GM12801 (cell line): ENCODE results near the gene ATXN1.

Experiments
- TF ChIP-seq, protein P1 (sequence below): IDR thresholded peaks from one replicate; pipeline ENCODE4 v1.5.1; 2011; ENCODE audit warnings: control low read depth; ENCODE audit not compliant: insufficient read length; ENCODE audit errors: extremely low read depth

Gene ATXN1

DNA sequence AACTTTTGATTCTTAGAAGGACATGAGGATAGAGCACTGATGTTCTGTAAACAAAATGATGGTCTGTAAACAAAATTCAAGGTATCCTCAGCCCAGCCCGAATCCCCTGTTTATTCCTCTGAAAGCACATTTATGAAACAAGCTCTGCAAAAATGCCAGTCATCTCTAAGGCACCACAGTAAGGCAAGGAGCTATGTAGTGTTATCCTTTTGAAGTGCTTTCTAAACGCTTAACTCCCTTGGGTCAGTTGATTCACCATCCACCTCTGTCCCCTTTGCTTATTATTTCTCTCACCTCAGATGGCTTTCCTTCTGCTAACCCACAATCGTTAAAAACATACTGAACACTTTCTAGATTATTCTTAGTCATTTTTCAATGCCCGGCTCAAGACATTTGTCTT, 93.8 kb downstream of the ATXN1 start:
- TF ChIP-seq, protein P1, sequence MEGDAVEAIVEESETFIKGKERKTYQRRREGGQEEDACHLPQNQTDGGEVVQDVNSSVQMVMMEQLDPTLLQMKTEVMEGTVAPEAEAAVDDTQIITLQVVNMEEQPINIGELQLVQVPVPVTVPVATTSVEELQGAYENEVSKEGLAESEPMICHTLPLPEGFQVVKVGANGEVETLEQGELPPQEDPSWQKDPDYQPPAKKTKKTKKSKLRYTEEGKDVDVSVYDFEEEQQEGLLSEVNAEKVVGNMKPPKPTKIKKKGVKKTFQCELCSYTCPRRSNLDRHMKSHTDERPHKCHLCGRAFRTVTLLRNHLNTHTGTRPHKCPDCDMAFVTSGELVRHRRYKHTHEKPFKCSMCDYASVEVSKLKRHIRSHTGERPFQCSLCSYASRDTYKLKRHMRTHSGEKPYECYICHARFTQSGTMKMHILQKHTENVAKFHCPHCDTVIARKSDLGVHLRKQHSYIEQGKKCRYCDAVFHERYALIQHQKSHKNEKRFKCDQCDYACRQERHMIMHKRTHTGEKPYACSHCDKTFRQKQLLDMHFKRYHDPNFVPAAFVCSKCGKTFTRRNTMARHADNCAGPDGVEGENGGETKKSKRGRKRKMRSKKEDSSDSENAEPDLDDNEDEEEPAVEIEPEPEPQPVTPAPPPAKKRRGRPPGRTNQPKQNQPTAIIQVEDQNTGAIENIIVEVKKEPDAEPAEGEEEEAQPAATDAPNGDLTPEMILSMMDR, result no peak

DNA sequence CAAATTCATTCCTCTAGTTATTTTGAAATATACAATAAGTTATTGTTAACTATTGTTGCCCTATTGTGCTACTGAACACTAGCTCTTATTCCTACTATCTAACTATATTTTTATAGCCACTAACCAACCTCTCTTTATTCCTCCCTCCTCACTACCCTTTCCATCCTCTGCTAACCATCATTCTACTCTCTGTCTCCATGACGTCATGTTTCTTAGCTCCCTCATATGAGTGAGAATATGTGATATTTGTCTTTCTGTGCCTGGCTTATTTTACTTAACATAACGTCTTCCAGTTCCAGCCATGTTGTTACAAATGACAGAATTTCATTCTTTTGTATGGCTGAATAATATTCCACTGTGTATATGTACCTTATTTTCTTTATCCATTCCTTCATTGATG, 95.3 kb downstream of the ATXN1 start:
- TF ChIP-seq, protein P1, result no peak

- TF ChIP-seq, protein P1, result no peak
Observed at GRCh38 chr6:16665182-16665581, 96.1 kb downstream of the ATXN1 start.

- TF ChIP-seq, protein P1, result no peak
Observed at GRCh38 chr6:16663901-16664300, 97.4 kb downstream of the ATXN1 start.

DNA sequence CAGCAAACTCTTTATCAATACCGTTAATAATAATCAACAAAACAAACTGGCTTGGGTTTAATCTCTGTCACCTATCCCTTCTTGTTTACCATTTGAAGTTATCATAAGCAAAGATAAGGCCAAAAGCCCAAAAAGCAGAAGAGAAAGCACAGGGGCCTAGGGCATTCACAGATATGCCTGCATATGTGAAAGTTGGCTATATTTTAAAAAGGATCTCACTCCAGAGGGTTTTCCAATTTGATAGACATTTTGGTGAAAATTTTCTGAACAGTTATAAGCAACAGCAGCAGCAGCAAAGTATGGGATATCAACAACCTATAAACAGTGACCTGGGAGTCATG, 101.1 kb downstream of the ATXN1 start:
- TF ChIP-seq, protein P1, result no peak

GRCh38 chr6:16659466-16660156, 101.6 kb downstream of the ATXN1 start:
- TF ChIP-seq, protein P1, result no peak

DNA sequence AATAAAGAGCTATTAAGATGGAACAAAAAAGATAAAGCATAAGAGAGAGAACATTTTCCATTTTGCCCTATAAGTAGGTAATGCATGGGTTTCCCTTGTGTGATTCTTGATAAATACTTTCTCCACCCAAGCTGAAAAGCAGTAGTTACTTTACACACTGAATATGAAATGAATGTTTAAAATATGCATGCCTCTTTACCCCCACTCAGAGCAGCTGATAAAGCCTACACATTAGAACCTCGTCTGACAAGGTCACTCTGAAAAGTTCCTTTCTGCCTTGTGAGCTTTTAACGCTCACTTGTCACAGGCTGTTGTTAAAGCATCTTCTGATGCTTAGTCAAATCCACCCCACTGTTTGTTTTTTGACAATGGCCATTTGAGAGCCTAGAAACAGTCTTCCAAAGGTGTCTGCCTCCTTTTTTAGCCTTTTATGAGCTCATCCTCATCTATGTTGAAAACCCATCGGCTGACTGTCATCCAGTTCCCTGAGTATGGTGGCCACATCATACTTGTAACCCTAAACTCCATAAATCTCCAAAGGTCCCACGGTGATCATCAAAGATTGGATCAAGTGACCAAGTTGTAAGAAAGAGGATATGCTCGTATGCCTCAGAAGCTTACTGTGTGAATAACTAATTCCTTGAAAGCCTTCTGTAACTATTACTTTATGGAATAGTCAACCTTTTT, 102.8 kb downstream of the ATXN1 start:
- TF ChIP-seq, protein P1, result no peak
